ENCODE measurements around the gene NFAT5.

The NFAT5 gene

GRCh38 chr16:69741951-69742904, 176.5 kb downstream of the NFAT5 start:
- no peak for DNase-seq (ENCODE audit: low spot score)

- no peak for DNase-seq (ENCODE audit: low spot score)
These were observed 178.8 kb downstream of the NFAT5 start for GRCh38 chr16:69744363-69745231.

GRCh38 chr16:69745232-69745612, 179.5 kb downstream of the NFAT5 start:
- DNase-seq (ENCODE audit: low spot score), result no peak

GRCh38 chr16:69745959-69746358, 180.2 kb downstream of the NFAT5 start:
- DNase-seq (ENCODE audit: low spot score), result no peak

GRCh38 chr16:69747115-69747514, 181.3 kb downstream of the NFAT5 start:
- no peak for DNase-seq (ENCODE audit: low spot score)

- peak; percentile 77 for DNase-seq (ENCODE audit: low spot score)
These were observed 183.1 kb downstream of the NFAT5 start for GRCh38 chr16:69748694-69749345.

GRCh38 chr16:69754143-69754468, 188.3 kb downstream of the NFAT5 start:
- DNase-seq (ENCODE audit: low spot score), result no peak
